SK-N-SH treated with all-trans-retinoic acid at 6 μM for 48 hours (cell line): ENCODE data around the gene IFT57.

ENCODE experiments used
- ATAC-seq: fragments of 200-7000 bp; cut with Tn5 transposase; 3 replicates; pipeline ENCODE4 v1.9.1; 2020; ENCODE audit warnings: mild to moderate bottlenecking, moderate library complexity
- ARNTL ChIP-seq: fragments of 450-650 bp; formaldehyde crosslinking; IDR thresholded peaks from 2 replicates; pipeline ENCODE4 v1.5.0; 2020; ENCODE audit warnings: low read depth, mild to moderate bottlenecking, moderate library complexity, borderline replicate concordance
- BACH2 ChIP-seq: fragments of 250-450 bp; sonication (Bioruptor Pico); IDR thresholded peaks from 2 replicates; pipeline ENCODE4 v1.9.0; 2021; ENCODE audit warnings: mild to moderate bottlenecking, borderline replicate concordance
- CSDC2 ChIP-seq: fragments of 250-450 bp; sonication (Bioruptor Pico); IDR thresholded peaks from 2 replicates; pipeline ENCODE4 v1.5.0; 2020; ENCODE audit warnings: mild to moderate bottlenecking, moderate library complexity
- CSRNP3 ChIP-seq: fragments of 250-450 bp; sonication (Bioruptor Pico); IDR thresholded peaks from 2 replicates; pipeline ENCODE4 v1.5.1; 2021; ENCODE audit warnings: mild to moderate bottlenecking, moderate library complexity
- GLIS3 ChIP-seq: fragments of 250-450 bp; sonication (Bioruptor Pico); IDR thresholded peaks from 2 replicates; pipeline ENCODE4 v1.5.0; 2020; ENCODE audit warnings: mild to moderate bottlenecking, moderate library complexity
- ISL1 ChIP-seq: fragments of 250-450 bp; sonication (Bioruptor Pico); IDR thresholded peaks from 2 replicates; pipeline ENCODE4 v2.1.2; 2022; ENCODE audit warnings: mild to moderate bottlenecking, moderate library complexity
- OSR1 ChIP-seq: fragments of 250-450 bp; sonication (Bioruptor Pico); IDR thresholded peaks from 2 replicates; pipeline ENCODE4 v1.8.0; 2022; ENCODE audit warnings: moderate library complexity, mild to moderate bottlenecking, inconsistent platforms
- PATZ1 ChIP-seq: fragments of 250-450 bp; sonication (Bioruptor Pico); IDR thresholded peaks from 2 replicates; pipeline ENCODE4 v1.8.0; 2020; ENCODE audit warnings: mild to moderate bottlenecking, moderate library complexity, borderline replicate concordance
- PPARA ChIP-seq: fragments of 250-450 bp; sonication (Bioruptor Pico); IDR thresholded peaks from 2 replicates; pipeline ENCODE4 v1.5.0; 2020; ENCODE audit warnings: mild to moderate bottlenecking, borderline replicate concordance
- RARB ChIP-seq: fragments of 250-450 bp; sonication (Bioruptor Pico); IDR thresholded peaks from 2 replicates; pipeline ENCODE4 v1.8.0; 2021; ENCODE audit warnings: mild to moderate bottlenecking, moderate library complexity
- SNAI2 ChIP-seq: fragments of 250-450 bp; sonication (Bioruptor Pico); IDR thresholded peaks from 2 replicates; pipeline ENCODE4 v1.5.0; 2020; ENCODE audit warnings: mild to moderate bottlenecking, moderate library complexity
- TCF4 ChIP-seq: fragments of 250-450 bp; sonication (Bioruptor Pico); IDR thresholded peaks from 2 replicates; pipeline ENCODE4 v1.8.0; 2021; ENCODE audit warnings: mild to moderate bottlenecking, moderate library complexity, borderline replicate concordance
- TOX ChIP-seq: fragments of 250-450 bp; sonication (Bioruptor Pico); IDR thresholded peaks from 2 replicates; pipeline ENCODE4 v1.8.0; 2021; ENCODE audit warnings: mild to moderate bottlenecking, moderate library complexity, borderline replicate concordance
- ZC3H10 ChIP-seq: fragments of 250-450 bp; sonication (Bioruptor Pico); IDR thresholded peaks from 2 replicates; pipeline ENCODE4 v1.5.1; 2021; ENCODE audit warnings: mild to moderate bottlenecking, moderate library complexity
- ZNF565 ChIP-seq: fragments of 450-650 bp; formaldehyde crosslinking; conservative IDR thresholded peaks from 2 replicates; pipeline ENCODE4 v1.5.0; 2020; ENCODE audit warnings: low read depth, mild to moderate bottlenecking, moderate library complexity
- ZNF70 ChIP-seq: fragments of 450-650 bp; formaldehyde crosslinking; IDR thresholded peaks from 2 replicates; pipeline ENCODE4 v1.5.0; 2020; ENCODE audit warnings: mild to moderate bottlenecking, moderate library complexity
- ZNF8 ChIP-seq: fragments of 450-650 bp; formaldehyde crosslinking; IDR thresholded peaks from 2 replicates; pipeline ENCODE4 v1.5.0; 2020; ENCODE audit warnings: mild to moderate bottlenecking, moderate library complexity
- TF ChIP-seq, protein P1 (sequence below): fragments of 250-450 bp; sonication (Bioruptor Pico); IDR thresholded peaks from 2 replicates; pipeline ENCODE4 v1.5.1; 2020; ENCODE audit warnings: low read depth, mild to moderate bottlenecking, moderate library complexity
- TF ChIP-seq, protein P2 (sequence below): fragments of 250-450 bp; sonication (Bioruptor Pico); IDR thresholded peaks from 2 replicates; pipeline ENCODE4 v1.8.0; 2021; ENCODE audit warnings: low read depth, mild to moderate bottlenecking, moderate library complexity, borderline replicate concordance
- TF ChIP-seq, protein P3 (sequence below): fragments of 250-450 bp; sonication (Bioruptor Pico); IDR thresholded peaks from 2 replicates; pipeline ENCODE4 v1.5.0; 2020; ENCODE audit warnings: mild to moderate bottlenecking, moderate library complexity

IFT57 gene

GRCh38 chr3:108181172-108181571, 41.1 kb downstream of the IFT57 start:
- TF ChIP-seq RARB: no peak
- TF ChIP-seq, protein P1, sequence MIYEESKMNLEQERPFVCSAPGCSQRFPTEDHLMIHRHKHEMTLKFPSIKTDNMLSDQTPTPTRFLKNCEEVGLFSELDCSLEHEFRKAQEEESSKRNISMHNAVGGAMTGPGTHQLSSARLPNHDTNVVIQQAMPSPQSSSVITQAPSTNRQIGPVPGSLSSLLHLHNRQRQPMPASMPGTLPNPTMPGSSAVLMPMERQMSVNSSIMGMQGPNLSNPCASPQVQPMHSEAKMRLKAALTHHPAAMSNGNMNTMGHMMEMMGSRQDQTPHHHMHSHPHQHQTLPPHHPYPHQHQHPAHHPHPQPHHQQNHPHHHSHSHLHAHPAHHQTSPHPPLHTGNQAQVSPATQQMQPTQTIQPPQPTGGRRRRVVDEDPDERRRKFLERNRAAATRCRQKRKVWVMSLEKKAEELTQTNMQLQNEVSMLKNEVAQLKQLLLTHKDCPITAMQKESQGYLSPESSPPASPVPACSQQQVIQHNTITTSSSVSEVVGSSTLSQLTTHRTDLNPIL (CRISPR knock-in tag): no peak
- TF ChIP-seq CSDC2: no peak
- TF ChIP-seq CSRNP3 (CRISPR knock-in tag): no peak
- no peak for TF ChIP-seq ZNF70 (CRISPR knock-in tag)
- no peak for ATAC-seq

- peak; percentile 54 for ATAC-seq
- no peak for TF ChIP-seq ZNF70 (CRISPR knock-in tag)
- TF ChIP-seq OSR1 (CRISPR knock-in tag): no peak
- TF ChIP-seq ZC3H10 (CRISPR knock-in tag): no peak
- no peak for TF ChIP-seq GLIS3 (CRISPR knock-in tag)
- TF ChIP-seq ZNF565: no peak
- no peak for TF ChIP-seq BACH2 (CRISPR knock-in tag)
- no peak for TF ChIP-seq ZNF8
- peak; percentile 42 for TF ChIP-seq ISL1 (CRISPR knock-in tag)
These were observed 42.0 kb downstream of the IFT57 start for GRCh38 chr3:108180194-108180593.

DNA sequence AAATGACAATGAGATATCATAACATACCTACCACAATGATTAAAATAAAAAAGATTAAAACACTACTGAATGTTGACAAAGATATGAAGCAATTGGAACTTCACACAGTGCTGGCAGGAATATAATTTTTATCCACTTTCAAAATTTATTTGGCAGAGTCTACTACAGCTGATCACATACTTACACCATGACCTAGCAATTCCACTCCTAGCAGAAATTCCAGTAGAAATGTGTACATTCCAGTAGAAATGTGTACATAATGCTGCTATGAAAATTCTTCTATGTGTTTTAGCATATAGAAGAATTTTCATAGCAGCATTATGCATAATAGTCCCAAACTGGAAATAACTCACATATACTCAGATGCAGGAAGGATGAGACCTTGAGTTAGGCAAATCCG, 43.5 kb downstream of the IFT57 start:
- TF ChIP-seq ARNTL (CRISPR knock-in tag): no peak
- TF ChIP-seq ZNF70 (CRISPR knock-in tag): no peak
- TF ChIP-seq, protein P2, sequence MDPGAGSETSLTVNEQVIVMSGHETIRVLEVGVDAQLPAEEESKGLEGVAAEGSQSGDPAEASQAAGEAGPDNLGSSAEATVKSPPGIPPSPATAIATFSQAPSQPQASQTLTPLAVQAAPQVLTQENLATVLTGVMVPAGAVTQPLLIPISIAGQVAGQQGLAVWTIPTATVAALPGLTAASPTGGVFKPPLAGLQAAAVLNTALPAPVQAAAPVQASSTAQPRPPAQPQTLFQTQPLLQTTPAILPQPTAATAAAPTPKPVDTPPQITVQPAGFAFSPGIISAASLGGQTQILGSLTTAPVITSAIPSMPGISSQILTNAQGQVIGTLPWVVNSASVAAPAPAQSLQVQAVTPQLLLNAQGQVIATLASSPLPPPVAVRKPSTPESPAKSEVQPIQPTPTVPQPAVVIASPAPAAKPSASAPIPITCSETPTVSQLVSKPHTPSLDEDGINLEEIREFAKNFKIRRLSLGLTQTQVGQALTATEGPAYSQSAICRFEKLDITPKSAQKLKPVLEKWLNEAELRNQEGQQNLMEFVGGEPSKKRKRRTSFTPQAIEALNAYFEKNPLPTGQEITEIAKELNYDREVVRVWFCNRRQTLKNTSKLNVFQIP (CRISPR knock-in tag): no peak
- TF ChIP-seq SNAI2 (CRISPR knock-in tag): no peak
- no peak for TF ChIP-seq TCF4 (CRISPR knock-in tag)
- TF ChIP-seq PPARA (CRISPR knock-in tag): no peak
- TF ChIP-seq BACH2 (CRISPR knock-in tag): no peak
- TF ChIP-seq, protein P3, sequence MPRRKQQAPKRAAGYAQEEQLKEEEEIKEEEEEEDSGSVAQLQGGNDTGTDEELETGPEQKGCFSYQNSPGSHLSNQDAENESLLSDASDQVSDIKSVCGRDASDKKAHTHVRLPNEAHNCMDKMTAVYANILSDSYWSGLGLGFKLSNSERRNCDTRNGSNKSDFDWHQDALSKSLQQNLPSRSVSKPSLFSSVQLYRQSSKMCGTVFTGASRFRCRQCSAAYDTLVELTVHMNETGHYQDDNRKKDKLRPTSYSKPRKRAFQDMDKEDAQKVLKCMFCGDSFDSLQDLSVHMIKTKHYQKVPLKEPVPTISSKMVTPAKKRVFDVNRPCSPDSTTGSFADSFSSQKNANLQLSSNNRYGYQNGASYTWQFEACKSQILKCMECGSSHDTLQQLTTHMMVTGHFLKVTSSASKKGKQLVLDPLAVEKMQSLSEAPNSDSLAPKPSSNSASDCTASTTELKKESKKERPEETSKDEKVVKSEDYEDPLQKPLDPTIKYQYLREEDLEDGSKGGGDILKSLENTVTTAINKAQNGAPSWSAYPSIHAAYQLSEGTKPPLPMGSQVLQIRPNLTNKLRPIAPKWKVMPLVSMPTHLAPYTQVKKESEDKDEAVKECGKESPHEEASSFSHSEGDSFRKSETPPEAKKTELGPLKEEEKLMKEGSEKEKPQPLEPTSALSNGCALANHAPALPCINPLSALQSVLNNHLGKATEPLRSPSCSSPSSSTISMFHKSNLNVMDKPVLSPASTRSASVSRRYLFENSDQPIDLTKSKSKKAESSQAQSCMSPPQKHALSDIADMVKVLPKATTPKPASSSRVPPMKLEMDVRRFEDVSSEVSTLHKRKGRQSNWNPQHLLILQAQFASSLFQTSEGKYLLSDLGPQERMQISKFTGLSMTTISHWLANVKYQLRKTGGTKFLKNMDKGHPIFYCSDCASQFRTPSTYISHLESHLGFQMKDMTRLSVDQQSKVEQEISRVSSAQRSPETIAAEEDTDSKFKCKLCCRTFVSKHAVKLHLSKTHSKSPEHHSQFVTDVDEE (CRISPR knock-in tag): no peak
- no peak for TF ChIP-seq ZNF8
- no peak for TF ChIP-seq OSR1 (CRISPR knock-in tag)
- no peak for TF ChIP-seq GLIS3 (CRISPR knock-in tag)
- no peak for TF ChIP-seq TOX (CRISPR knock-in tag)
- TF ChIP-seq ZC3H10 (CRISPR knock-in tag): no peak
- TF ChIP-seq, protein P1 (CRISPR knock-in tag): no peak
- TF ChIP-seq RARB: no peak
- ATAC-seq: no peak

GRCh38 chr3:108177536-108177935, 44.7 kb downstream of the IFT57 start:
- no peak for TF ChIP-seq TOX (CRISPR knock-in tag)
- TF ChIP-seq PATZ1 (CRISPR knock-in tag): no peak
- no peak for TF ChIP-seq SNAI2 (CRISPR knock-in tag)
- no peak for TF ChIP-seq ISL1 (CRISPR knock-in tag)
- TF ChIP-seq GLIS3 (CRISPR knock-in tag): no peak
- no peak for ATAC-seq
